PC-9 (cell line): Measurements from ENCODE around the gene HTR3D.

Experiments
- EZH2 ChIP-seq: fragments of 200-600 bp; sonication (generic); IDR thresholded peaks from 2 replicates; pipeline ENCODE4 v1.8.0; 2017; ENCODE audit warnings: antibody characterized with exemption, low read depth
- TF ChIP-seq, protein P1 (sequence below): fragments of 200-600 bp; sonication (generic); conservative IDR thresholded peaks from 2 replicates; pipeline ENCODE4 v1.6.1; 2017; ENCODE audit warnings: mixed run types, antibody characterized with exemption, mild to moderate bottlenecking, moderate library complexity

- TF ChIP-seq, protein P1, sequence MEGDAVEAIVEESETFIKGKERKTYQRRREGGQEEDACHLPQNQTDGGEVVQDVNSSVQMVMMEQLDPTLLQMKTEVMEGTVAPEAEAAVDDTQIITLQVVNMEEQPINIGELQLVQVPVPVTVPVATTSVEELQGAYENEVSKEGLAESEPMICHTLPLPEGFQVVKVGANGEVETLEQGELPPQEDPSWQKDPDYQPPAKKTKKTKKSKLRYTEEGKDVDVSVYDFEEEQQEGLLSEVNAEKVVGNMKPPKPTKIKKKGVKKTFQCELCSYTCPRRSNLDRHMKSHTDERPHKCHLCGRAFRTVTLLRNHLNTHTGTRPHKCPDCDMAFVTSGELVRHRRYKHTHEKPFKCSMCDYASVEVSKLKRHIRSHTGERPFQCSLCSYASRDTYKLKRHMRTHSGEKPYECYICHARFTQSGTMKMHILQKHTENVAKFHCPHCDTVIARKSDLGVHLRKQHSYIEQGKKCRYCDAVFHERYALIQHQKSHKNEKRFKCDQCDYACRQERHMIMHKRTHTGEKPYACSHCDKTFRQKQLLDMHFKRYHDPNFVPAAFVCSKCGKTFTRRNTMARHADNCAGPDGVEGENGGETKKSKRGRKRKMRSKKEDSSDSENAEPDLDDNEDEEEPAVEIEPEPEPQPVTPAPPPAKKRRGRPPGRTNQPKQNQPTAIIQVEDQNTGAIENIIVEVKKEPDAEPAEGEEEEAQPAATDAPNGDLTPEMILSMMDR: no peak
- no peak for TF ChIP-seq EZH2
Measured at GRCh38 chr3:184067573-184068055, 36.1 kb downstream of the HTR3D start.
